ENCODE data around the gene CATSPER3. TPM values are rescaled to one million over a fixed set of nuclear protein-coding genes. Genes with fewer than 3 reads are reported as not detected.

Gene CATSPER3
- total RNA-seq, 4 donors from 2014 or later: 0.42 to 0.65 TPM; not detected in 2

DNA sequence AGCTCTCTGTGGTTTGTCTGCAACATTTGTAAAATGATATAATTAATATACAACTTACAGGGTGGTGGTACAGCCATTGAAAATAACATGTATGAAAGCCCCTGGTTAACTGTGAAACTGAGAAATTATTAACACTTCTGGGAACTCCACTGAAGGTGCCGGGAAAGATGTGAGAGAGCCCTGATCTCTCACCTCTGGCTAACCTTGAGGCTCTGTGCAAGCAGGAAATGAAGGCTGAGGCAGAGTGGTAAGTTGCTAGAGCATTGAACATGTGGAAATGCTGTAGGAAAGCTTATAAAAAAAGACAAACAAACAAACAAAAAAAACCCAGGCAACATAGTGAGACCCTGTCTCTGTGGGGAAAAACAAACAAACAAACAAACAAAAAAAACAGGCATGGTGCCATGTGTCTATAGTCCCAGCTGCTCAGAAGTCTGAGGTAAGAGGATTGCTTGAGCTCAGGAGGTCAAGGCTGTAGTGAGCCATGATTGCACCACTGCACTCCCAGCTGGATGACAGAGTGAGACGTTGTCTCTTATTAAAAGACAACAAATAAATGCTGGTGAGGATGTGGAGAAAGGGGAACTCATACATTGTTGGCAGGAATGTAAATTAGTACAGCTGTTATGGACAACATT, 7.5 kb downstream of the CATSPER3 start:
- Histone ChIP-seq H3K36me3 (peaks cover 0 to 12% (median 0%) of the 10 kb centered on the region in 4 donors), H3K27ac (replicated peaks in 1 of 4) (no peak overlapping the region), H3K9me3 (peaks cover 0 to 37% (median 14%) of the 10 kb centered on the region in 4 donors), H3K27me3 (no peaks in the 10 kb centered on the region), H3K4me1 (no peaks in the 10 kb centered on the region), H3K4me3 (no peak overlapping the region)
- WGBS: 78% methylated on average over 2 of the region's 2 CpGs
- intact Hi-C loops (cut with DNase I): no loop called here
- TF ChIP-seq POLR2A (IDR thresholded peaks at IDR 0.05; ENCODE audit: low read depth) (no peak), POLR2AphosphoS5 (IDR thresholded peaks at IDR 0.05) (no peak), EP300 (IDR thresholded peaks at IDR 0.05) (no peak)
- TF ChIP-seq, protein P1, sequence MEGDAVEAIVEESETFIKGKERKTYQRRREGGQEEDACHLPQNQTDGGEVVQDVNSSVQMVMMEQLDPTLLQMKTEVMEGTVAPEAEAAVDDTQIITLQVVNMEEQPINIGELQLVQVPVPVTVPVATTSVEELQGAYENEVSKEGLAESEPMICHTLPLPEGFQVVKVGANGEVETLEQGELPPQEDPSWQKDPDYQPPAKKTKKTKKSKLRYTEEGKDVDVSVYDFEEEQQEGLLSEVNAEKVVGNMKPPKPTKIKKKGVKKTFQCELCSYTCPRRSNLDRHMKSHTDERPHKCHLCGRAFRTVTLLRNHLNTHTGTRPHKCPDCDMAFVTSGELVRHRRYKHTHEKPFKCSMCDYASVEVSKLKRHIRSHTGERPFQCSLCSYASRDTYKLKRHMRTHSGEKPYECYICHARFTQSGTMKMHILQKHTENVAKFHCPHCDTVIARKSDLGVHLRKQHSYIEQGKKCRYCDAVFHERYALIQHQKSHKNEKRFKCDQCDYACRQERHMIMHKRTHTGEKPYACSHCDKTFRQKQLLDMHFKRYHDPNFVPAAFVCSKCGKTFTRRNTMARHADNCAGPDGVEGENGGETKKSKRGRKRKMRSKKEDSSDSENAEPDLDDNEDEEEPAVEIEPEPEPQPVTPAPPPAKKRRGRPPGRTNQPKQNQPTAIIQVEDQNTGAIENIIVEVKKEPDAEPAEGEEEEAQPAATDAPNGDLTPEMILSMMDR (IDR thresholded peaks at IDR 0.05): no peak
- no peak for DNase-seq (ENCODE audit: extremely low spot score)

DNA sequence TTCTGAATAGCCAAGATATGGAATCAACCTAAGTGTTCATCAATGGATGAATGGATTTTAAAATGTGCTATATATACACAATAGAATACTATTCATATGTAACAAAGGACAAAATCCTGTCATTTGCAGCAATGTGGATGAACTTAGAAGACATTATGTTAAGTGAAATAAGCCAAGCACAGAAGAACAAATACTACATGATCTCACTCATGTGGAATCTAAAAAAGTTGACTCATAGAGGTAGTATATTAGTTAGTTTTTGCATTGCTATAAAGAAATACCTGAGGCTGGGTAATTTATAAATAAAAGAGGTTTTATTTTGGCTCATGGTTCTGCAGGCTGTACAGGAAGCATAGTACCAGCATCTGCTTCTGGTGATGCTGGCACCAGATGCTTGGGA, 8.1 kb downstream of the CATSPER3 start:
- peaks cover 0 to 5% (median 0%) of the 10 kb centered on the region in 4 donors for H3K36me3 ChIP-seq
- intact Hi-C loops (cut with DNase I): no loop called here
- DNase-seq (ENCODE audit: extremely low spot score): no peak
- no peaks in the 10 kb centered on the region for H3K4me1 ChIP-seq
- H3K27me3 ChIP-seq: no peaks in the 10 kb centered on the region
- no peak for TF ChIP-seq POLR2A (IDR thresholded peaks at IDR 0.05; ENCODE audit: low read depth)
- TF ChIP-seq, protein P1 (IDR thresholded peaks at IDR 0.05): no peak
- no peak for TF ChIP-seq POLR2AphosphoS5 (IDR thresholded peaks at IDR 0.05)
- TF ChIP-seq EP300 (IDR thresholded peaks at IDR 0.05): no peak
- H3K27ac ChIP-seq (replicated peaks in 1 of 4): no peak overlapping the region
- no peak overlapping the region for H3K4me3 ChIP-seq
- peaks cover 0 to 37% (median 14%) of the 10 kb centered on the region in 4 donors for H3K9me3 ChIP-seq

DNA sequence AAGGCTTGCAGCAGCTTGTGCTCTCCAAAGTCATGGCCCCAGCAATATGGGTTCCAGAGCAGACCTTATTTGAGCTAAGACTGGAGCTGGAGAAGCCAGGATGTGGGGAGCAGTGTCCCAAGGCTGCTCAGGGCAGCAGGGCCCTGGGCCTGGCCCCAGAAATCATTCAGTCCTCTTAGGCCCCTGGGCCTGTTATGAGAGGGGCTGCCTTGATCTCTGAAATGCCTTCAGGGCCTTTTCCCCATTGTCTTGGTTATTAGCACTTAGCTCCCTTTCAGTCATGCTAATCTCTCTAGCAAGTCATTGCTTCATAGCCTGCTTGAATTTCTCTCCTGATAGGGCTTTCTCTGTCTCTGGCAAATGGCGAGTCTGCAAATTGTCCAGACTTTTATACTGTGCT, 9.1 kb downstream of the CATSPER3 start:
- Histone ChIP-seq H3K4me3 (no peak overlapping the region), H3K9me3 (peaks cover 0 to 41% (median 18%) of the 10 kb centered on the region in 4 donors), H3K36me3 (no peaks in the 10 kb centered on the region), H3K4me1 (no peaks in the 10 kb centered on the region), H3K27me3 (no peaks in the 10 kb centered on the region), H3K27ac (replicated peaks in 1 of 4) (no peak overlapping the region)
- 95% methylated on average over 1 of the region's 1 CpG for WGBS
- no peak for DNase-seq (ENCODE audit: extremely low spot score)
- intact Hi-C loops (cut with DNase I): no loop called here
- TF ChIP-seq POLR2AphosphoS5 (IDR thresholded peaks at IDR 0.05) (no peak), EP300 (IDR thresholded peaks at IDR 0.05) (no peak), POLR2A (IDR thresholded peaks at IDR 0.05; ENCODE audit: low read depth) (no peak)
- TF ChIP-seq, protein P1 (IDR thresholded peaks at IDR 0.05): no peak

DNA sequence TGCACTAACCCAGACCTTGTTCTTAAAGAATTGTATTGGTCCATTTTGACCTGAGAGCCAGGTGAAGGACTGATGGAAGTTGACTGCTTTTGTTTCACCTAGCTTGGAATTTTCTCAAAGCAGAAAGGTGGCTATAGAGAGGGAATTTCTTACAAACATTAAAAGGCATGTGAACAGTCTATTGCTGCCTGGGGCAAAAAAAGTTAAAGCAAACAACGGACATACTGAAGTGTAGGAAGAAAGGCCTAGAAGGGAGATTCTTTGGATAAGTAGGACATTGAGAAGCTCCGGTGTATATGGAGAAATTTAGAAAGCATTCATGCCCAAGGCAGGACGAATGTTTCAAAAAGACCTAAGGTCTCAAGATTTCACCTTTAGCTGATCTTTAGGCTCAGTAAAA, 11.7 kb downstream of the CATSPER3 start:
- intact Hi-C loops (cut with DNase I): no loop called here
- no peak overlapping the region for H3K27ac ChIP-seq (replicated peaks in 1 of 4)
- no peaks in the 10 kb centered on the region for H3K4me1 ChIP-seq
- H3K36me3 ChIP-seq: no peaks in the 10 kb centered on the region
- H3K4me3 ChIP-seq: no peak overlapping the region
- TF ChIP-seq, protein P1 (IDR thresholded peaks at IDR 0.05): no peak
- TF ChIP-seq EP300 (IDR thresholded peaks at IDR 0.05) (no peak), POLR2AphosphoS5 (IDR thresholded peaks at IDR 0.05) (no peak), POLR2A (IDR thresholded peaks at IDR 0.05; ENCODE audit: low read depth) (no peak)
- no peak for DNase-seq (ENCODE audit: extremely low spot score)
- no peaks in the 10 kb centered on the region for H3K27me3 ChIP-seq
- 92% methylated on average over 3 of the region's 3 CpGs for WGBS
- H3K9me3 ChIP-seq: peaks cover 0 to 61% (median 37%) of the 10 kb centered on the region in 4 donors

DNA sequence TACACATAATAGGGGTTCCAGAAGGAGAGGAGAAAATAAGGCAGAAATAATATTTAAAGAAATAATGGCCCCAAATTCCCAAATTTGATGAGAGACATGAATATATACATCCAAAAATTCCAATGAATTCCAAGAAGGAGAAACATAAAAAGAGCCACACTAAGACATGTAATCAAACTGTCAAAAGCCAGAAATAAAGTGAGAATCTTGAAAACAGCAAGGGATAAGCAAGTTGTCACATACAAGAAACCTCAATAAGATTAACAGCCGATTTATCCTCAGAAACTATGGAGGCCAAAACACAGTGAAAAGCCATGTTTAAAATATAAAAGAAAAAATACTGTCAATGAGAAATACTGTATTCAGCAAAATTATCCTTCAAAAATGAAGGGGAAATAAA, 14.5 kb downstream of the CATSPER3 start:
- no peak for DNase-seq (ENCODE audit: extremely low spot score)
- no peaks in the 10 kb centered on the region for H3K36me3 ChIP-seq
- no peak overlapping the region for H3K4me3 ChIP-seq
- H3K27me3 ChIP-seq: no peaks in the 10 kb centered on the region
- peaks cover 0 to 50% (median 33%) of the 10 kb centered on the region in 4 donors for H3K9me3 ChIP-seq
- no peak overlapping the region for H3K27ac ChIP-seq (replicated peaks in 1 of 4)
- 91% methylated on average over 1 of the region's 1 CpG for WGBS
- intact Hi-C loops (cut with DNase I): no loop called here
- H3K4me1 ChIP-seq: no peaks in the 10 kb centered on the region
- TF ChIP-seq POLR2A (IDR thresholded peaks at IDR 0.05; ENCODE audit: low read depth) (no peak), EP300 (IDR thresholded peaks at IDR 0.05) (no peak)

Measured in esophagus muscularis mucosa (tissue), 4 donors.